Measurements from ENCODE around the gene DENND2A. TPM values are rescaled to one million over a fixed set of nuclear protein-coding genes. Genes with fewer than 3 reads are reported as not detected.

DENND2A gene
- total and polyA plus RNA-seq, 2 donors (not counting 1 experiment from before 2014, with no cell fraction given), result 30.6 to 39.0 TPM

GRCh38 chr7:140571538-140572122 lies 69.0 kb downstream of the DENND2A start:
- DNase-seq (ENCODE audit: low read depth in 2 of 2), result peak in 1 of 2 donors; percentile 36
- peaks cover 13% of the 10 kb centered on the region for H3K4me1 ChIP-seq (ENCODE audit: control insufficient read depth, extremely low read depth, insufficient read depth, low read length)
- no peaks in the 10 kb centered on the region for H4K20me1 ChIP-seq (ENCODE audit: control insufficient read depth, extremely low read depth, insufficient read depth, low read length)
- H3K36me3 ChIP-seq (ENCODE audit: control insufficient read depth, insufficient read depth, low read length), result peaks cover 4% of the 10 kb centered on the region
- H3K4me2 ChIP-seq (ENCODE audit: extremely low read depth, insufficient read depth, low read length), result no peak overlapping the region
- no peaks in the 10 kb centered on the region for H3K79me2 ChIP-seq (ENCODE audit: control insufficient read depth, insufficient read depth, low read length)
- H2AFZ ChIP-seq (ENCODE audit: low read length), result no peak overlapping the region
- H3K27me3 ChIP-seq (ENCODE audit: control insufficient read depth, insufficient read depth, low read length), result no peaks in the 10 kb centered on the region
- TF ChIP-seq CTCF (conservative IDR thresholded peaks at IDR 0.05 in 1 of 2, IDR thresholded peaks at IDR 0.05 in 1 of 2; ENCODE audit: low read depth in 1 of 2, low read length in 2 of 2), result no peak
- no peak for TF ChIP-seq EZH2 (IDR thresholded peaks at IDR 0.05; ENCODE audit: low read length, missing control alignments)
- no peak overlapping the region for H3K4me3 ChIP-seq (replicated peaks in 1 of 4; ENCODE audit: control extremely low read depth in 1 of 4, insufficient read depth in 1 of 4, low read depth in 3 of 4, low read length in 4 of 4)
- H3K27ac ChIP-seq (ENCODE audit: insufficient read depth, low read length), result no peak overlapping the region
- H3K9ac ChIP-seq (ENCODE audit: insufficient read depth, low read length), result no peak overlapping the region
- H3K9me3 ChIP-seq (ENCODE audit: control insufficient read depth, insufficient read depth, low read depth, low read length), result no peaks in the 10 kb centered on the region

GRCh38 chr7:140570120-140570519 lies 70.5 kb downstream of the DENND2A start:
- DNase-seq (ENCODE audit: low read depth in 2 of 2), result no peak
- Histone ChIP-seq H3K9ac (ENCODE audit: insufficient read depth, low read length) (no peak overlapping the region), H3K4me1 (ENCODE audit: control insufficient read depth, extremely low read depth, insufficient read depth, low read length) (peaks cover 15% of the 10 kb centered on the region)

More at GRCh38 chr7:140570120-140570519, 70.5 kb downstream of the DENND2A start:
- H3K36me3 ChIP-seq (ENCODE audit: control insufficient read depth, insufficient read depth, low read length), result peaks cover 4% of the 10 kb centered on the region
- no peaks in the 10 kb centered on the region for H4K20me1 ChIP-seq (ENCODE audit: control insufficient read depth, extremely low read depth, insufficient read depth, low read length)
- H3K27me3 ChIP-seq (ENCODE audit: control insufficient read depth, insufficient read depth, low read length), result no peaks in the 10 kb centered on the region
- no peaks in the 10 kb centered on the region for H3K79me2 ChIP-seq (ENCODE audit: control insufficient read depth, insufficient read depth, low read length)
- H3K27ac ChIP-seq (ENCODE audit: insufficient read depth, low read length), result no peak overlapping the region
- no peak overlapping the region for H3K4me3 ChIP-seq (replicated peaks in 1 of 4; ENCODE audit: control extremely low read depth in 1 of 4, insufficient read depth in 1 of 4, low read depth in 3 of 4, low read length in 4 of 4)
- H3K4me2 ChIP-seq (ENCODE audit: extremely low read depth, insufficient read depth, low read length), result no peak overlapping the region
- no peak overlapping the region for H2AFZ ChIP-seq (ENCODE audit: low read length)
- no peaks in the 10 kb centered on the region for H3K9me3 ChIP-seq (ENCODE audit: control insufficient read depth, insufficient read depth, low read depth, low read length)
- TF ChIP-seq CTCF (conservative IDR thresholded peaks at IDR 0.05 in 1 of 2, IDR thresholded peaks at IDR 0.05 in 1 of 2; ENCODE audit: low read depth in 1 of 2, low read length in 2 of 2) (no peak), EZH2 (IDR thresholded peaks at IDR 0.05; ENCODE audit: low read length, missing control alignments) (no peak)

Measured in fibroblast of lung (primary cell).